IMR-90 (cell line): ENCODE measurements around the gene A4GALT. TPM values are rescaled to one million over a fixed set of nuclear protein-coding genes. Genes with fewer than 3 reads are reported as not detected.

Experiments used
- ATAC-seq: fragments of 200-7000 bp; cut with Tn5 transposase; 2 replicates; pipeline ENCODE4 v1.9.1; 2020; ENCODE audit warnings: low read depth, mild to moderate bottlenecking, moderate library complexity
- BruUV-seq: library from RNA; stranded (reverse); fragments of 400-500 nt; replicated peaks from 2 replicates; lab custom pipeline; 2021; lab: Mats Ljungman, UMichigan
- CTCF ChIA-PET: fragments of 300-600 bp; formaldehyde crosslinking; extraction: SDS; loops from one replicate; lab custom pipeline; 2021; ENCODE audit warnings: antibody characterized with exemption; lab: Yijun Ruan, JAX
- POLR2A ChIA-PET: fragments of 300-600 bp; sonication (Branson Sonifier 250); formaldehyde crosslinking; loops from one replicate; lab custom pipeline; 2022; ENCODE audit warnings: antibody characterized with exemption; ENCODE audit not compliant: unreplicated experiment; lab: Charles Lee
- DNase-seq: peaks from one replicate; pipeline ENCODE4 v3.0.0; 2013
- H2AFZ ChIP-seq: replicated peaks from 2 replicates; pipeline ENCODE3; 2013; ENCODE audit warnings: low read length, mild to moderate bottlenecking; ENCODE audit not compliant: poor library complexity
- H2AK5ac ChIP-seq: 2 replicates; pipeline ENCODE4 v1.6.1; 2013; ENCODE audit warnings: low read depth, low read length, inconsistent platforms
- H2AK9ac ChIP-seq: replicated peaks from 2 replicates; pipeline ENCODE3; 2013; ENCODE audit warnings: mild to moderate bottlenecking, low read depth, low read length, moderate library complexity; ENCODE audit not compliant: poor library complexity
- H2BK120ac ChIP-seq: 2 replicates; pipeline ENCODE4 v1.6.1; 2013; ENCODE audit warnings: low read depth, low read length, inconsistent platforms
- H2BK15ac ChIP-seq: 3 replicates; pipeline ENCODE4 v1.6.1; 2013; ENCODE audit warnings: low read depth, low read length, inconsistent platforms
- H2BK20ac ChIP-seq: 2 replicates; pipeline ENCODE4 v1.6.1; 2013; ENCODE audit warnings: low read depth, mild to moderate bottlenecking, inconsistent platforms, low read length, moderate library complexity
- H2BK5ac ChIP-seq: 2 replicates; pipeline ENCODE4 v1.6.1; 2013; ENCODE audit warnings: mild to moderate bottlenecking, low read depth, low read length, inconsistent platforms; ENCODE audit not compliant: poor library complexity, severe bottlenecking
- H3K14ac ChIP-seq: replicated peaks from 2 replicates; pipeline ENCODE4 v1.6.1; 2013; ENCODE audit warnings: low read depth, low read length, inconsistent platforms
- H3K18ac ChIP-seq: 2 replicates; pipeline ENCODE4 v1.6.1; 2013; ENCODE audit warnings: low read depth, low read length, control low read depth
- H3K23ac ChIP-seq: 2 replicates; pipeline ENCODE4 v1.6.1; 2013; ENCODE audit warnings: low read depth, low read length, inconsistent platforms
- H3K27ac ChIP-seq: 2 replicates; pipeline ENCODE4 v1.5.1; 2013; ENCODE audit warnings: mild to moderate bottlenecking, control low read depth, low read length; ENCODE audit not compliant: insufficient read depth
- H3K27me3 ChIP-seq: 2 replicates; pipeline ENCODE4 v1.6.1; 2013; ENCODE audit warnings: low read length; ENCODE audit not compliant: control insufficient read depth, insufficient read depth
- H3K36me3 ChIP-seq: 2 replicates; pipeline ENCODE4 v1.6.1; 2013; ENCODE audit warnings: low read length, mixed read lengths; ENCODE audit not compliant: control insufficient read depth, insufficient read depth
- H3K4ac ChIP-seq: 2 replicates; pipeline ENCODE4 v1.6.1; 2013; ENCODE audit warnings: low read depth, low read length, inconsistent platforms
- H3K4me1 ChIP-seq: 2 replicates; pipeline ENCODE4 v1.6.1; 2013; ENCODE audit warnings: low read length, mixed read lengths; ENCODE audit not compliant: control insufficient read depth, insufficient read depth
- H3K4me2 ChIP-seq: 2 replicates; pipeline ENCODE4 v1.6.1; 2013; ENCODE audit warnings: low read depth, mild to moderate bottlenecking, control low read depth, low read length, moderate library complexity
- H3K4me3 ChIP-seq: 2 replicates; pipeline ENCODE4 v1.5.1; 2013; ENCODE audit warnings: low read depth, mild to moderate bottlenecking, control low read depth, low read length, moderate library complexity; ENCODE audit not compliant: insufficient read depth
- H3K56ac ChIP-seq: 2 replicates; pipeline ENCODE4 v1.6.1; 2013; ENCODE audit warnings: low read length, inconsistent platforms; ENCODE audit not compliant: insufficient read depth; ENCODE audit errors: extremely low read depth
- H3K79me1 ChIP-seq, 2 experiments: 2 replicates each; pipeline ENCODE4 v1.6.1; 2013; ENCODE audit warnings: low read length in 2 of 2, inconsistent platforms in 1 of 2, low read depth in 1 of 2
- H3K9ac ChIP-seq: 2 replicates; pipeline ENCODE4 v1.6.1; 2013; ENCODE audit warnings: low read depth, low read length, control low read depth
- H3K9me1 ChIP-seq: 2 replicates; pipeline ENCODE4 v1.6.1; 2013; ENCODE audit warnings: low read length, inconsistent platforms; ENCODE audit not compliant: insufficient read depth
- H3K9me3 ChIP-seq: 2 replicates; pipeline ENCODE4 v1.6.1; 2013; ENCODE audit warnings: low read length; ENCODE audit not compliant: control insufficient read depth, insufficient read depth
- H4K20me1 ChIP-seq: 2 replicates; pipeline ENCODE4 v1.6.1; 2013; ENCODE audit warnings: low read length, inconsistent platforms; ENCODE audit not compliant: insufficient read depth
- H4K5ac ChIP-seq: 2 replicates; pipeline ENCODE4 v1.6.1; 2013; ENCODE audit warnings: mild to moderate bottlenecking, low read depth, low read length, control low read depth
- H4K8ac ChIP-seq, 2 experiments: 2 replicates each; pipeline ENCODE4 v1.6.1; 2013; ENCODE audit warnings: low read depth in 2 of 2, low read length in 2 of 2, control low read depth in 1 of 2, inconsistent platforms in 1 of 2
- H4K91ac ChIP-seq: 2 replicates; pipeline ENCODE4 v1.6.1; 2013; ENCODE audit warnings: low read depth, low read length, inconsistent platforms; ENCODE audit not compliant: insufficient read depth
- BHLHE40 ChIP-seq: fragments of 150-350 bp; IDR thresholded peaks from 2 replicates; pipeline ENCODE4 v1.6.1; 2016; ENCODE audit warnings: mild to moderate bottlenecking, low read depth, low read length
- CEBPB ChIP-seq: IDR thresholded peaks from 2 replicates; pipeline ENCODE4 v1.6.1; 2012; ENCODE audit warnings: low read depth, low read length, improper control_type of control experiment
- CHD1 ChIP-seq: IDR thresholded peaks from 2 replicates; pipeline ENCODE4 v1.6.1; 2012; ENCODE audit warnings: low read depth, low read length, improper control_type of control experiment
- CTCF ChIP-seq: conservative IDR thresholded peaks from 2 replicates; pipeline ENCODE4 v1.5.1; 2012; ENCODE audit warnings: mild to moderate bottlenecking, low read depth, low read length, improper control_type of control experiment
- FOS ChIP-seq: fragments of 150-350 bp; IDR thresholded peaks from 2 replicates; pipeline ENCODE4 v1.6.1; 2016; ENCODE audit warnings: low read depth, low read length
- MAFK ChIP-seq: IDR thresholded peaks from 2 replicates; pipeline ENCODE4 v1.6.1; 2012; ENCODE audit warnings: low read depth, low read length, improper control_type of control experiment
- MAZ ChIP-seq: IDR thresholded peaks from 2 replicates; pipeline ENCODE4 v1.6.1; 2012; ENCODE audit warnings: low read depth, mild to moderate bottlenecking, low read length, improper control_type of control experiment, moderate library complexity, borderline replicate concordance
- MXI1 ChIP-seq: IDR thresholded peaks from 2 replicates; pipeline ENCODE4 v1.6.1; 2012; ENCODE audit warnings: low read depth, mild to moderate bottlenecking, low read length, moderate library complexity, borderline replicate concordance
- NFE2L2 ChIP-seq: fragments of 150-350 bp; IDR thresholded peaks from 2 replicates; pipeline ENCODE4 v1.6.1; 2016; ENCODE audit warnings: low read depth, mild to moderate bottlenecking, low read length
- RAD21 ChIP-seq: IDR thresholded peaks from 2 replicates; pipeline ENCODE4 v1.6.1; 2012; ENCODE audit warnings: low read length, improper control_type of control experiment
- RCOR1 ChIP-seq: IDR thresholded peaks from 2 replicates; pipeline ENCODE4 v1.6.1; 2012; ENCODE audit warnings: mild to moderate bottlenecking, low read length, improper control_type of control experiment; ENCODE audit not compliant: insufficient replicate concordance
- RFX5 ChIP-seq: IDR thresholded peaks from 2 replicates; pipeline ENCODE4 v1.8.0; 2012; ENCODE audit warnings: low read depth, mild to moderate bottlenecking, low read length, moderate library complexity
- SMC3 ChIP-seq: fragments of 150-350 bp; IDR thresholded peaks from 2 replicates; pipeline ENCODE4 v1.6.1; 2016; ENCODE audit warnings: low read depth, mild to moderate bottlenecking, antibody characterized with exemption, low read length, moderate library complexity
- USF2 ChIP-seq: fragments of 150-350 bp; IDR thresholded peaks from 2 replicates; pipeline ENCODE4 v1.6.1; 2017; ENCODE audit warnings: mild to moderate bottlenecking, antibody characterized with exemption, low read length, low read depth
- WGBS, 2 experiments: methylation state at CpG; one replicate each; pipeline versions ENCODE4 v1.1.5 to v1.1.7; 2013; ENCODE audit warnings: missing lambda C conversion rate in 2 of 2; ENCODE audit not compliant: insufficient read length in 1 of 2; ENCODE audit errors: extremely low coverage in 2 of 2; 5-methylcytosine and 5-hydroxymethylcytosine counted together
- dilution Hi-C: fragments of 300-500 bp; cut with HindIII; formaldehyde crosslinking; loops from one replicate; pipeline ENCODE4 v1.14.3; 2018; ENCODE audit warnings: low sequenced_read_pairs; ENCODE audit not compliant: unreplicated experiment
- in situ Hi-C: fragments of 300-500 bp; cut with MboI; formaldehyde crosslinking; loops from 3 replicates; pipeline ENCODE4 v1.14.3; 2019; ENCODE audit warnings: low sequenced_read_pairs, inconsistent platforms, mixed read lengths
- intact Hi-C: fragments of 100-400 bp; cut with micrococcal nuclease; formaldehyde crosslinking; loops from 2 replicates; pipeline ENCODE4 v1.10.0; 2022
- polyA plus RNA-seq, 3 experiments: library from polyadenylated mRNA; depleted of rRNA; stranded (reverse); fragments of >200 nt; gene quantifications; 2 replicates each; pipeline ENCODE4 v1.2.3, GENCODE V29; 2012; ENCODE audit warnings: low replicate concordance in 1 of 3
- total RNA-seq: library from RNA; depleted of rRNA; stranded (reverse); fragments of >200 nt; gene quantifications from 2 replicates; pipeline ENCODE4 v1.2.3, GENCODE V29; 2012

Gene A4GALT
- total and polyA plus RNA-seq, 2 of the 4 experiments (the other 2 are of a cell fraction) = 1.6 to 6.1 TPM

- ATAC-seq = no peak
- Histone ChIP-seq H4K91ac (peak overlapping the region; percentile 17), H3K4me3 (no peak overlapping the region), H2AK9ac (peak overlapping the region; percentile 57), H2BK120ac (peak overlapping the region; percentile 92), H3K36me3 (no peaks in the 10 kb centered on the region), H3K9ac (no peak overlapping the region), H3K9me3 (no peaks in the 10 kb centered on the region), H4K8ac (peak overlapping the region in 1 of 2 experiments; percentile 83; a peak in 1 of 4 replicates), H2AK5ac (peak overlapping the region; percentile 54), H3K4ac (peak overlapping the region; percentile 92), H3K27ac (no peak overlapping the region), H2BK5ac (no peak overlapping the region), H3K27me3 (no peaks in the 10 kb centered on the region), H2BK20ac (peak overlapping the region; percentile 75), H3K79me1 (no peaks in the 10 kb centered on the region), H3K56ac (no peak overlapping the region), H4K20me1 (no peaks in the 10 kb centered on the region), H3K18ac (no peak overlapping the region), H3K9me1 (peaks cover 9% of the 10 kb centered on the region; the same call in 1 of the 2 replicates), H4K5ac (no peak overlapping the region), H3K4me1 (peaks cover 8% of the 10 kb centered on the region), H2BK15ac (0 out of 3 replicates have a peak overlapping the region, but pooled peaks have one; percentile 44), H2AFZ (no peak overlapping the region), H3K14ac (peak overlapping the region; percentile 68), H3K23ac (no peak overlapping the region), H3K4me2 (no peak overlapping the region)
- CTCF ChIA-PET = no interaction called here
- dilution Hi-C loops (no loop called here), intact Hi-C loops (no loop called here), in situ Hi-C loops (no loop called here)
- WGBS, 2 experiments = 100% methylated on average over 1 of the region's 6 CpGs; no CpG with 5 or more reads in 1 of the 2 experiments
- TF ChIP-seq FOS (no peak), CHD1 (no peak), MXI1 (no peak), MAZ (no peak), RAD21 (no peak), MAFK (no peak), CTCF (no peak), RCOR1 (no peak), BHLHE40 (no peak), RFX5 (no peak), USF2 (no peak), NFE2L2 (no peak), SMC3 (no peak), CEBPB (no peak)
- no TSS peak for BruUV-seq
- DNase-seq = no peak
- POLR2A ChIA-PET = no interaction called here
Observed at GRCh38 chr22:42726811-42727210, 6.1 kb upstream of the A4GALT start.
